HEK293 (cell line): ENCODE results near the gene THSD7B.

Experiments
- CTCF ChIA-PET: fragments of 350-600 bp; formaldehyde crosslinking; extraction: SDS; loops from one replicate; lab custom pipeline; 2021; ENCODE audit warnings: antibody characterized with exemption; lab: Yijun Ruan, JAX
- POLR2A ChIA-PET: fragments of 300-600 bp; formaldehyde crosslinking; extraction: SDS; loops from one replicate; lab custom pipeline; 2020; ENCODE audit warnings: antibody characterized with exemption, inconsistent platforms; lab: Yijun Ruan, JAX
- H3K27ac ChIP-seq: fragments of 200-500 bp; sonication (Bioruptor generic); 2 replicates; pipeline ENCODE4 v1.5.1; 2014; ENCODE audit warnings: low read depth, low read length, control low read depth, inconsistent platforms; ENCODE audit errors: extremely low read depth
- H3K36me3 ChIP-seq, 2 experiments: fragments of 200-500 bp in 1 of 2; sonication (Bioruptor generic) in 1 of 2; 1 replicate in 1 of 2; 2 replicates in 1 of 2; pipeline ENCODE4 v1.5.1; 2014 to 2017; ENCODE audit warnings: inconsistent platforms in 2 of 2, low read length in 2 of 2; ENCODE audit not compliant: control insufficient read depth in 2 of 2, insufficient read depth in 1 of 2
- H3K4me1 ChIP-seq: fragments of 200-500 bp; sonication (Bioruptor generic); 2 replicates; pipeline ENCODE4 v1.5.1; 2014; ENCODE audit warnings: mild to moderate bottlenecking, low read length, inconsistent platforms; ENCODE audit not compliant: control insufficient read depth, insufficient read depth
- H3K4me3 ChIP-seq: 2 replicates; pipeline ENCODE4 v1.5.1; 2011; ENCODE audit warnings: low read depth, mild to moderate bottlenecking, control low read depth, low read length, moderate library complexity
- H3K9me3 ChIP-seq: fragments of 200-500 bp; sonication (Bioruptor generic); 2 replicates; pipeline ENCODE4 v1.5.1; 2014; ENCODE audit warnings: low read depth, low read length, inconsistent platforms; ENCODE audit not compliant: control insufficient read depth, insufficient read depth
- AEBP2 ChIP-seq: fragments of 450-650 bp; formaldehyde crosslinking; IDR thresholded peaks from 2 replicates; pipeline ENCODE4 v1.5.1; 2016; ENCODE audit warnings: missing biosample characterization, missing genetic modification characterization, borderline replicate concordance
- GLI2 ChIP-seq: fragments of 450-650 bp; formaldehyde crosslinking; IDR thresholded peaks from 2 replicates; pipeline ENCODE4; 2017; ENCODE audit warnings: missing biosample characterization, missing genetic modification characterization, low read depth, borderline replicate concordance
- OSR2 ChIP-seq: fragments of 450-650 bp; formaldehyde crosslinking; IDR thresholded peaks from 2 replicates; pipeline ENCODE4 v1.5.1; 2016; ENCODE audit warnings: missing biosample characterization, missing genetic modification characterization
- REST ChIP-seq: fragments of 450-650 bp; formaldehyde crosslinking; IDR thresholded peaks from 2 replicates; pipeline ENCODE4 v1.5.1; 2016; ENCODE audit warnings: missing biosample characterization, missing genetic modification characterization
- SETDB1 ChIP-seq: IDR thresholded peaks from one replicate; pipeline ENCODE4 v1.6.1; 2017; ENCODE audit warnings: mild to moderate bottlenecking, low read length, moderate library complexity, mixed read lengths; ENCODE audit not compliant: insufficient read length
- YY1 ChIP-seq: fragments of 450-650 bp; formaldehyde crosslinking; IDR thresholded peaks from 2 replicates; pipeline ENCODE4 v1.5.1; 2018; ENCODE audit warnings: missing biosample characterization, missing genetic modification characterization
- ZBTB1 ChIP-seq: fragments of 450-650 bp; formaldehyde crosslinking; IDR thresholded peaks from 2 replicates; pipeline ENCODE4 v1.5.1; 2016; ENCODE audit warnings: missing biosample characterization, missing genetic modification characterization
- ZFP69B ChIP-seq: fragments of 450-650 bp; formaldehyde crosslinking; IDR thresholded peaks from 2 replicates; pipeline ENCODE4 v1.5.1; 2016; ENCODE audit warnings: missing biosample characterization, missing genetic modification characterization
- ZNF214 ChIP-seq: fragments of 450-650 bp; formaldehyde crosslinking; IDR thresholded peaks from 2 replicates; pipeline ENCODE4 v1.5.1; 2017; ENCODE audit warnings: missing biosample characterization, mild to moderate bottlenecking, missing genetic modification characterization, borderline replicate concordance
- ZNF221 ChIP-seq: fragments of 450-650 bp; formaldehyde crosslinking; IDR thresholded peaks from 2 replicates; pipeline ENCODE4 v1.5.1; 2017; ENCODE audit warnings: missing biosample characterization, missing genetic modification characterization, borderline replicate concordance
- ZNF239 ChIP-seq: fragments of 450-650 bp; formaldehyde crosslinking; IDR thresholded peaks from 2 replicates; pipeline ENCODE4 v1.5.1; 2016; ENCODE audit warnings: missing biosample characterization, missing genetic modification characterization
- ZNF416 ChIP-seq: fragments of 450-650 bp; formaldehyde crosslinking; IDR thresholded peaks from 2 replicates; pipeline ENCODE4 v1.5.1; 2016; ENCODE audit warnings: missing biosample characterization, missing genetic modification characterization
- ZNF521 ChIP-seq: fragments of 450-650 bp; formaldehyde crosslinking; IDR thresholded peaks from 2 replicates; pipeline ENCODE4 v1.5.1; 2017; ENCODE audit warnings: missing biosample characterization, mild to moderate bottlenecking, missing genetic modification characterization
- ZNF544 ChIP-seq: fragments of 450-650 bp; formaldehyde crosslinking; IDR thresholded peaks from 2 replicates; pipeline ENCODE4 v1.5.0; 2017; ENCODE audit warnings: missing biosample characterization, missing genetic modification characterization
- ZNF549 ChIP-seq: fragments of 450-650 bp; IDR thresholded peaks from 2 replicates; pipeline ENCODE4 v1.5.1; 2018; ENCODE audit warnings: missing biosample characterization, missing genetic modification characterization, mild to moderate bottlenecking, inconsistent platforms, moderate library complexity
- ZNF558 ChIP-seq: fragments of 450-650 bp; formaldehyde crosslinking; IDR thresholded peaks from 2 replicates; pipeline ENCODE4 v1.5.1; 2016; ENCODE audit warnings: missing biosample characterization, missing genetic modification characterization
- ZNF561 ChIP-seq: fragments of 450-650 bp; IDR thresholded peaks from 2 replicates; pipeline ENCODE4 v1.5.1; 2018; ENCODE audit warnings: missing biosample characterization, missing genetic modification characterization, borderline replicate concordance
- ZNF596 ChIP-seq: fragments of 450-650 bp; IDR thresholded peaks from 2 replicates; pipeline ENCODE4 v1.5.0; 2018; ENCODE audit warnings: missing biosample characterization, mild to moderate bottlenecking, missing genetic modification characterization, moderate library complexity
- ZNF621 ChIP-seq: fragments of 450-650 bp; formaldehyde crosslinking; IDR thresholded peaks from 2 replicates; pipeline ENCODE4 v1.5.1; 2017; ENCODE audit warnings: missing biosample characterization, missing genetic modification characterization
- ZNF629 ChIP-seq: fragments of 450-650 bp; formaldehyde crosslinking; IDR thresholded peaks from 2 replicates; pipeline ENCODE4 v1.5.1; 2017; ENCODE audit warnings: missing biosample characterization, missing genetic modification characterization
- ZNF701 ChIP-seq: fragments of 450-650 bp; formaldehyde crosslinking; IDR thresholded peaks from 2 replicates; pipeline ENCODE4 v1.5.1; 2016; ENCODE audit warnings: missing biosample characterization, missing genetic modification characterization
- ZNF704 ChIP-seq: fragments of 450-650 bp; formaldehyde crosslinking; IDR thresholded peaks from 2 replicates; pipeline ENCODE4 v1.5.1; 2016; ENCODE audit warnings: missing biosample characterization, missing genetic modification characterization
- ZNF707 ChIP-seq: fragments of 450-650 bp; formaldehyde crosslinking; IDR thresholded peaks from 2 replicates; pipeline ENCODE4 v1.5.1; 2016; ENCODE audit warnings: missing biosample characterization, missing genetic modification characterization
- ZSCAN16 ChIP-seq: fragments of 450-650 bp; formaldehyde crosslinking; IDR thresholded peaks from 2 replicates; pipeline ENCODE4 v1.5.1; 2016; ENCODE audit warnings: missing biosample characterization, missing genetic modification characterization
- ZSCAN4 ChIP-seq: fragments of 450-650 bp; formaldehyde crosslinking; IDR thresholded peaks from 2 replicates; pipeline ENCODE4 v1.5.1; 2017; ENCODE audit warnings: missing biosample characterization, missing genetic modification characterization

Gene THSD7B

GRCh38 chr2:137262594-137262993, 497.2 kb downstream of the THSD7B start:
- ChIA-PET CTCF (no interaction called here), POLR2A (no interaction called here)
- H3K4me3 ChIP-seq, result no peak overlapping the region
- no peaks in the 10 kb centered on the region for H3K36me3 ChIP-seq
- H3K27ac ChIP-seq, result no peak overlapping the region
- no peaks in the 10 kb centered on the region for H3K4me1 ChIP-seq
- no peaks in the 10 kb centered on the region for H3K9me3 ChIP-seq
- TF ChIP-seq ZNF521 (tag by site-specific recombination) (no peak), ZNF707 (tag by site-specific recombination) (no peak), ZSCAN4 (no peak), ZNF416 (no peak), ZNF701 (tag by site-specific recombination) (no peak), ZFP69B (tag by site-specific recombination) (no peak), ZNF221 (tag by site-specific recombination) (no peak)

GRCh38 chr2:137287913-137288639, 522.7 kb downstream of the THSD7B start:
- H3K9me3 ChIP-seq, result no peaks in the 10 kb centered on the region
- ChIA-PET CTCF (no interaction called here), POLR2A (no interaction called here)
- no peak overlapping the region for H3K4me3 ChIP-seq
- no peak for TF ChIP-seq ZFP69B (tag by site-specific recombination)
- no peak for TF ChIP-seq ZNF596
- no peak for TF ChIP-seq ZNF621 (tag by site-specific recombination)
- TF ChIP-seq AEBP2 (tag by site-specific recombination), result no peak
- TF ChIP-seq OSR2 (tag by site-specific recombination), result no peak
- no peak for TF ChIP-seq ZSCAN16
- no peaks in the 10 kb centered on the region for H3K36me3 ChIP-seq
- H3K4me1 ChIP-seq, result no peaks in the 10 kb centered on the region
- H3K27ac ChIP-seq, result no peak overlapping the region

GRCh38 chr2:137291836-137292570, 526.7 kb downstream of the THSD7B start:
- CTCF ChIA-PET, result no interaction called here
- H3K27ac ChIP-seq, result no peak overlapping the region
- POLR2A ChIA-PET, result no interaction called here
- no peak overlapping the region for H3K4me3 ChIP-seq
- H3K36me3 ChIP-seq, result no peaks in the 10 kb centered on the region
- no peaks in the 10 kb centered on the region for H3K9me3 ChIP-seq
- no peaks in the 10 kb centered on the region for H3K4me1 ChIP-seq
- no peak for TF ChIP-seq SETDB1
- TF ChIP-seq ZNF544, result no peak
- TF ChIP-seq ZNF558 (tag by site-specific recombination), result no peak
- TF ChIP-seq ZNF707 (tag by site-specific recombination), result no peak
- TF ChIP-seq GLI2, result no peak
- TF ChIP-seq ZNF239 (tag by site-specific recombination), result no peak
- no peak for TF ChIP-seq ZBTB1 (tag by site-specific recombination)
- no peak for TF ChIP-seq ZNF561 (tag by site-specific recombination)
- TF ChIP-seq REST, result no peak
- no peak for TF ChIP-seq ZNF549 (tag by site-specific recombination)
- TF ChIP-seq ZNF629 (tag by site-specific recombination), result no peak
- TF ChIP-seq ZNF214, result no peak
- no peak for TF ChIP-seq YY1
- TF ChIP-seq ZNF704 (tag by site-specific recombination), result no peak
